T-helper 2 cell treated with Interferon-gamma antibody and Interleukin-4, amounts not matched to agents 5 μg/mL and 100 μg/mL, for 36 hours (primary cell): ENCODE data around the gene SLC39A11.
"Not testable (repeated sequence)": the region's sequence is repeated elsewhere in the genome, so short reads cannot be mapped to it uniquely, and the experiment has no call there.

Source experiments
- DNase-seq: peaks from one replicate; pipeline ENCODE4 v3.0.0; 2021; ENCODE audit warnings: low spot score
- H3K27ac Mint-ChIP-seq: one replicate; pipeline ENCODE4 v1.8.0; 2021; ENCODE audit warnings: mild to moderate bottlenecking, mixed read lengths
- H3K27me3 Mint-ChIP-seq: one replicate; pipeline ENCODE4 v1.8.0; 2021; ENCODE audit warnings: low read depth, mixed read lengths
- H3K36me3 Mint-ChIP-seq: one replicate; pipeline ENCODE4 v1.8.0; 2021; ENCODE audit warnings: low read depth, mixed read lengths
- H3K4me1 Mint-ChIP-seq: one replicate; pipeline ENCODE4 v1.8.0; 2021; ENCODE audit warnings: low read depth, mixed read lengths
- H3K4me3 Mint-ChIP-seq: one replicate; pipeline ENCODE4 v1.8.0; 2022; ENCODE audit warnings: mild to moderate bottlenecking, moderate library complexity, mixed read lengths
- H3K9me3 Mint-ChIP-seq: one replicate; pipeline ENCODE4 v1.8.0; 2021; ENCODE audit warnings: mixed read lengths

Gene SLC39A11

GRCh38 chr17:73013301-73013700, 79.2 kb downstream of the SLC39A11 start:
- no peak overlapping the region for H3K27ac Mint-ChIP-seq
- peaks cover 12% of the 10 kb centered on the region for H3K4me1 Mint-ChIP-seq
- H3K4me3 Mint-ChIP-seq: no peak overlapping the region
- peaks cover 6% of the 10 kb centered on the region for H3K9me3 Mint-ChIP-seq
- peaks cover 2% of the 10 kb centered on the region for H3K36me3 Mint-ChIP-seq
- H3K27me3 Mint-ChIP-seq: no peaks in the 10 kb centered on the region
- no peak for DNase-seq

DNA sequence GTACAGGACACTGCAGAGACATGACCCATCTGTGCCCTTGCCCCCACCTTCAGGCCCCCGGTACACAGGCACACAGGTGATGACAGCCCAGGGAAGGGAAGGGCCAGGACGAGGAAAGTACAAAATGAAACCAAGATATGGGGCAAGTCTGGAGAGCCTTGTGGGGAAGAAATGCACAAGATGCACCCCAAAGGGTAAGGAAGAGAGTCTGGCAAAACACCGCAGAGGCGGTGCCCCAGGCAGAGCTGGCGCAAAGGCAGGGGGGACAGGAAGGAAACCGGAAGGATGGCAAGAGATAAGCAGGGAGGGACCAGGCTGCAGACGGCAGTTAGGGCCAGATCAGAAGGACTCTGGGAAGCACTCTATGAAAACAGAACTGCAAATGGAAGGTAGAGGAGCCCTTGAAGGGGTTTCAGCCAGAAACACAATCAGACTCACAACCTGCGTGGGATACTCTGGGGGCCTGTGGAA, 81.4 kb downstream of the SLC39A11 start:
- H3K27ac Mint-ChIP-seq: peak overlapping the region; percentile 82
- H3K27me3 Mint-ChIP-seq: no peaks in the 10 kb centered on the region
- DNase-seq: no peak
- no peaks in the 10 kb centered on the region for H3K36me3 Mint-ChIP-seq
- H3K4me1 Mint-ChIP-seq: peaks cover 12% of the 10 kb centered on the region
- H3K9me3 Mint-ChIP-seq: no peaks in the 10 kb centered on the region
- H3K4me3 Mint-ChIP-seq: peak overlapping the region; percentile 69

GRCh38 chr17:73010414-73010813, 82.1 kb downstream of the SLC39A11 start:
- Mint-ChIP-seq H3K4me1 (peaks cover 12% of the 10 kb centered on the region), H3K27me3 (no peaks in the 10 kb centered on the region), H3K4me3 (peak overlapping the region; percentile 69), H3K9me3 (no peaks in the 10 kb centered on the region), H3K27ac (peak overlapping the region; percentile 82), H3K36me3 (no peaks in the 10 kb centered on the region)
- no peak for DNase-seq

DNA sequence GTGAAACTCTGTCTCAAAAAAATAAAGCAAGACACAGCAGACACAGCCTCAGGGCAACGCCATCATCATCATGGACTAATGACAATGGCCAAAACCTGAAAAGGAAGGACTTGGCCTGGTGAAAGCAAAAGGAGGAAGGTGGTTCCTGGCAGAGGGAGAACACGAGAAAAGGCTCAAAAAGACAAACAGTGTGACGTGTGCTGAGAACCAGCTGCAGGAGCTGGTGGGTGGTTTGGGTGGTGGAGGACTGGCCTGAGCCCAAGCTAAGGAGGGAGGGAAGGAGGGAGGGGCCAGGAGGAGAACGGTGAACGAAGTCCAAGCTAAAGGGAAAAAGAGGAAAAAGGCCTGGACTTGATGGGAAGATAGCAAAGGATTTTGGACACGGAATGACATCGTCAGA, 85.1 kb downstream of the SLC39A11 start:
- no peak overlapping the region for H3K4me3 Mint-ChIP-seq
- H3K4me1 Mint-ChIP-seq: peaks cover 12% of the 10 kb centered on the region
- no peaks in the 10 kb centered on the region for H3K36me3 Mint-ChIP-seq
- no peak for DNase-seq
- no peak overlapping the region for H3K27ac Mint-ChIP-seq
- H3K9me3 Mint-ChIP-seq: no peaks in the 10 kb centered on the region
- H3K27me3 Mint-ChIP-seq: no peaks in the 10 kb centered on the region

DNA sequence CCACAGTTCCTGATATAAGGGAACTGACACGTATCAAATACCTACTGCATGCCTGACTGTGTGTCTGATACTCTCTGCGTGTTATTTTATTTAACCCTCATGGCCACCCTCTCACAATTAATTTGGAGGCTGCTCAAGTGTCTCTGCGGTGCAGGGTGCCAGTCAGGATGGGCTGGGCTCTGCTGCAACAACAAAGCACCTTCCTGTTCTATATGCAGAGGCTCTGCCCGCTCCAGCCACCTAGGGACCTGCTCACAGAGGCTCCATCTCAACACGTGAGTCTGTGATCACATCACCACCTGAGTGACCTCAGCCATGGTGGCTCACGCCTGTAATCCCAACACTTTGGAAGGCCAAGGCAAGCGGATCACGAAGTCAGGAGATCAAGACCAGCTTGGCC, 87.1 kb downstream of the SLC39A11 start:
- no peaks in the 10 kb centered on the region for H3K4me1 Mint-ChIP-seq
- H3K27me3 Mint-ChIP-seq: no peaks in the 10 kb centered on the region
- H3K9me3 Mint-ChIP-seq: no peaks in the 10 kb centered on the region
- H3K4me3 Mint-ChIP-seq: no peak overlapping the region
- H3K36me3 Mint-ChIP-seq: no peaks in the 10 kb centered on the region
- no peak overlapping the region for H3K27ac Mint-ChIP-seq
- DNase-seq: no peak

DNA sequence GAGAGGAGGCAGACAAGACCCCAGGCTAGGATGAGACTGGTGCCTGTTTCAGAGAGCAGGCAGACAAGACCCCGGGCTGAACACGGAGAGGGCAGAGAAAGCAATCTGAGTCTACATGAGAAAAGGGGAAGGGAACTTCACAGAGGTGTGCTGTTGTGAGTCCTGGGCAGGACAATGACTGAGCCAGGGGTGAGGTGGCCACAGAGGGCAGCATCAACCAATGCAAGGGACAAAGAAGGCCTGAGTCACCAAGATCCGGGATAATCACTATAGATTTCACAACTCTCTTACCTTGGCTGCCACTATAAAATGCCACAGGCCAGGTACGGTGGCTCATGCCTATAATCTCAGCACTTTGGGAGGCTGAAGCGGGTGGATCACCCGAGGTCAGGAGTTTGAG, 89.0 kb downstream of the SLC39A11 start:
- H3K9me3 Mint-ChIP-seq: no peaks in the 10 kb centered on the region
- peaks cover 2% of the 10 kb centered on the region for H3K4me1 Mint-ChIP-seq
- no peak for DNase-seq
- H3K27me3 Mint-ChIP-seq: no peaks in the 10 kb centered on the region
- H3K27ac Mint-ChIP-seq: no peak overlapping the region
- H3K4me3 Mint-ChIP-seq: no peak overlapping the region
- no peaks in the 10 kb centered on the region for H3K36me3 Mint-ChIP-seq

DNA sequence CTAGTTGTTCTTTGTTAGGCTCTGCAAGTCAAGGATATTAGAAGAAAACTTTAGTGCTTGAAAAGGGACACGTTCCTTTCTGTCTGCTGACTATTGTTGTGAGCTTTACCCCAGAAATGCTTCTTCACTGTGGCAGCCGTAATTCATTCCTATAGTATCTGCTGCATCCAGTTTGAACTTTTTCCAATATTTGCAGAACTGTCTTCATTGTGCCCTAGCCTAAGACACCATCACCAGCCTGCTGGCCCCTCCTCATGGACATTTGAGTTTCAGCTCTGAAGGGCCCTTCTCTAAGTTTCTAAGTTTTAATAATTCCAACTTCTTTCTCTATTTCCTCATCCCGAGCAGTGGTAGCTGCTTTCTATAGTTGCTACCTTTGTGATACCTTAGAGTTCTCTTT, 91.7 kb downstream of the SLC39A11 start:
- no peaks in the 10 kb centered on the region for H3K36me3 Mint-ChIP-seq
- DNase-seq: no peak
- peaks cover 2% of the 10 kb centered on the region for H3K4me1 Mint-ChIP-seq
- H3K27me3 Mint-ChIP-seq: no peaks in the 10 kb centered on the region
- H3K4me3 Mint-ChIP-seq: no peak overlapping the region
- H3K9me3 Mint-ChIP-seq: no peaks in the 10 kb centered on the region
- no peak overlapping the region for H3K27ac Mint-ChIP-seq

DNA sequence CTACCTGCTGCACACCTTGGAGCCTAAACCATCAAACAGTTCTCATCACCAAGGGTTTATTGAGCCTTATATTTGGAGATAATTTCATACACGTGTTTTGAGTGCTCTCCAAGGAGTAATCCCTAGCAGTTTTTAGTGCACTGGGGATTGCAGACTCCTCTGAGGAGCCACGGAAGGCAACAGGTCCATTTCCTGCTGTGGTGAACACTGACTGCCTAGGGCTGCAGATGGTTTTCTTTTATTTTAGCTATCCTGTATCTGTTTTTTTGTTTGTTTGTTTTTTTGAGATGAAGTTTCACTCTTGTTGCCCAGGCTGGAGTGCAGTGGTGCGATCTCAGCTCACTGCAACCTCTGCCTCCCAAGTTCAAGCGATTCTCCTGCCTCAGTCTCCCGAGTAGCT, 93.0 kb downstream of the SLC39A11 start:
- H3K27ac Mint-ChIP-seq, H3K4me3 Mint-ChIP-seq, H3K27me3 Mint-ChIP-seq, DNase-seq, H3K4me1 Mint-ChIP-seq, H3K9me3 Mint-ChIP-seq, H3K36me3 Mint-ChIP-seq: not testable (repeated sequence)

DNA sequence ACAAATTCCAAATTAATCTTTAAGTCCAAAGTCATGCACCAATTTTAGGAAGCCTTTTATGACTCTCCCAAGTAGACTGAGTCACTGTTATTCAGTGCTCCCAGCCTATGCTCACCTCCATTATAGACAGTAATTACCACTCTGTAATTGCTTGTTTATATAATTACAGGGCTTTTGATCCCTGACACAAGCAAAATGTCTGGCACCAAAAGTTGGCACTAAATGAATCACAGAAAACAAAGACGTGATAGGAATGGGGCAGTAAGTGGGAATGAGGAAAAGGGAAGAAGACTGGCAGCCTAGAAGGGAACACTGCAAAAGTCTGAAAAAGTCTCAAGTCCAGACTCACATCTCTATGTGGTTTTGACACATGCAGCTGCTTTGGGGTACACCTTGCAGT, 94.1 kb downstream of the SLC39A11 start:
- no peak for DNase-seq
- Mint-ChIP-seq H3K27me3 (no peaks in the 10 kb centered on the region), H3K27ac (no peak overlapping the region), H3K4me3 (no peak overlapping the region), H3K9me3 (no peaks in the 10 kb centered on the region), H3K4me1 (peaks cover 2% of the 10 kb centered on the region), H3K36me3 (no peaks in the 10 kb centered on the region)

DNA sequence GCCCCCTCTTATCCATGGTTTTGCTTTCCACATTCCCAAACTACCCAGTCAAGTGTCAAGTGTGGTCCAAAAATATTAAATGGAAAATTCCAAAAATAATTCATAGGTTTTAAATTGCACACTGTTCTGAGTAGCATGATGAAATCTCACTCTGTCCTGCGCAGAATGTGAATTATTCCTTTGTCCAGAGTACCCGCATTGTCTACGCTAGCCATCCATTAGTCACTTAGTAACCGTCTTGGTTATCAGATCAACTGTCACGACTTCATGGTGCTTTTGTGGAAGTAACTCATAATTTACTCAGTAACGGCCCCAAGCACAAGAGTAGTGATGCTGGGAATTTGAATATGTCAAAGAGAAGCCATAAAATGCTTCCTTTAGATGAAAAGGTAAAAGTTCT, 94.9 kb downstream of the SLC39A11 start:
- no peaks in the 10 kb centered on the region for H3K27me3 Mint-ChIP-seq
- H3K27ac Mint-ChIP-seq: no peak overlapping the region
- H3K9me3 Mint-ChIP-seq: no peaks in the 10 kb centered on the region
- no peak overlapping the region for H3K4me3 Mint-ChIP-seq
- DNase-seq: no peak
- H3K4me1 Mint-ChIP-seq: peaks cover 7% of the 10 kb centered on the region
- H3K36me3 Mint-ChIP-seq: no peaks in the 10 kb centered on the region

- H3K27me3 Mint-ChIP-seq: no peaks in the 10 kb centered on the region
- DNase-seq: no peak
These were observed 95.7 kb downstream of the SLC39A11 start for GRCh38 chr17:72996791-72997190.

GRCh38 chr17:72995008-72995656, 97.4 kb downstream of the SLC39A11 start:
- no peak overlapping the region for H3K27ac Mint-ChIP-seq
- DNase-seq: no peak
- no peaks in the 10 kb centered on the region for H3K27me3 Mint-ChIP-seq
- no peaks in the 10 kb centered on the region for H3K9me3 Mint-ChIP-seq
- peaks cover 8% of the 10 kb centered on the region for H3K4me1 Mint-ChIP-seq
- no peak overlapping the region for H3K4me3 Mint-ChIP-seq
- H3K36me3 Mint-ChIP-seq: no peaks in the 10 kb centered on the region

More at GRCh38 chr17:72996791-72997190, 95.7 kb downstream of the SLC39A11 start:
- H3K36me3 Mint-ChIP-seq: no peaks in the 10 kb centered on the region
- H3K4me1 Mint-ChIP-seq: peaks cover 10% of the 10 kb centered on the region
- H3K9me3 Mint-ChIP-seq: no peaks in the 10 kb centered on the region
- no peak overlapping the region for H3K4me3 Mint-ChIP-seq
- no peak overlapping the region for H3K27ac Mint-ChIP-seq

DNA sequence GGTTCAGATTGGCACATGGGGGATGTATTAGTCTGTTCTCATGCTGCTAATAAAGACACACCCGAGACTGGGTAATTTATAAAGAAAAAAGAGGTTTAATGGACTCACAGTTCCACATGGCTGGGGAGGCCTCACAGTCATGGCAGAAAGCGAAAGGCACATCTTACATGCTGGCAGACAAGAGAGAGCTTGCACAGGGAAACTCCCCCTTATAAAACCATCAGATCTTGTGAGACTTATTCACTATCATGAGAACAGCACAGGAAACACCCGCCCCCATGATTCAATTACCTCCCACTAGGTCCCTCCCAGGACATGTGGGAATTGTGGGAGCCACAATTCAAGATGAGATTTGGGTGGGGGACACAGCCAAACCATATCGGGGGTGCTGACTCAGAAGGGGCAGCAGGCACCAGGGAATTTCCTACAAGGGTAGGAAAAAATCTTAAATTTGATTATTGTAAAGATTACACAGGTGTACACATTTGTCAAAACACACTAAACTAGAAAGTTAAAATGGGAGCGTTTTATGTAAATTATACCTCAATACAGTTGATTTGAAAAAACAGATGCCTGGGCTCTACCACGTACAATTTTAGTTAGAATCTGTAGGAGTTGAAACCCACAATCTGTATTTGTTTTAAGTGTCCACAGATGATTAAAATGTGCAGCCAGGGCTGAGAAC, 99.6 kb downstream of the SLC39A11 start:
- H3K36me3 Mint-ChIP-seq, H3K27ac Mint-ChIP-seq, H3K27me3 Mint-ChIP-seq, H3K9me3 Mint-ChIP-seq, H3K4me3 Mint-ChIP-seq, H3K4me1 Mint-ChIP-seq: not testable (repeated sequence)
- DNase-seq: peak; percentile 51

- DNase-seq: no peak
- Mint-ChIP-seq H3K27me3 (no peaks in the 10 kb centered on the region), H3K27ac (no peak overlapping the region), H3K36me3 (no peaks in the 10 kb centered on the region), H3K4me1 (peaks cover 8% of the 10 kb centered on the region), H3K4me3 (no peak overlapping the region), H3K9me3 (no peaks in the 10 kb centered on the region)
These were observed 100.8 kb downstream of the SLC39A11 start for GRCh38 chr17:72991651-72992050.
